ENCODE data around the gene SLC39A10.

SLC39A10 gene

GRCh38 chr2:195711478-195711877, 54.5 kb downstream of the SLC39A10 start:
- H3K4me3 ChIP-seq (ENCODE audit: low read depth, low read length), result no peak overlapping the region
- no peak for DNase-seq (ENCODE audit: low read depth, low spot score)

GRCh38 chr2:195716466-195716865, 59.4 kb downstream of the SLC39A10 start:
- no peak overlapping the region for H3K4me3 ChIP-seq (ENCODE audit: low read depth, low read length)
- DNase-seq (ENCODE audit: low read depth, low spot score), result no peak
- no peak for TF ChIP-seq CTCF (IDR thresholded peaks at IDR 0.05; ENCODE audit: low read depth, low read length)
- in situ Hi-C loops (cut with HindIII; ENCODE audit: low sequenced_read_pairs), result no loop called here

More at GRCh38 chr2:195711478-195711877, 54.5 kb downstream of the SLC39A10 start:
- in situ Hi-C loops (cut with HindIII; ENCODE audit: low sequenced_read_pairs), result no loop called here
- TF ChIP-seq CTCF (IDR thresholded peaks at IDR 0.05; ENCODE audit: low read depth, low read length), result no peak

GRCh38 chr2:195721042-195721441, 64.0 kb downstream of the SLC39A10 start:
- no peak overlapping the region for H3K4me3 ChIP-seq (ENCODE audit: low read depth, low read length)
- in situ Hi-C loops (cut with HindIII; ENCODE audit: low sequenced_read_pairs), result no loop called here
- TF ChIP-seq CTCF (IDR thresholded peaks at IDR 0.05; ENCODE audit: low read depth, low read length), result no peak
- no peak for DNase-seq (ENCODE audit: low read depth, low spot score)

GRCh38 chr2:195722075-195722474, 65.0 kb downstream of the SLC39A10 start:
- no peak for TF ChIP-seq CTCF (IDR thresholded peaks at IDR 0.05; ENCODE audit: low read depth, low read length)
- H3K4me3 ChIP-seq (ENCODE audit: low read depth, low read length), result no peak overlapping the region
- DNase-seq (ENCODE audit: low read depth, low spot score), result no peak
- in situ Hi-C loops (cut with HindIII; ENCODE audit: low sequenced_read_pairs), result no loop called here

GRCh38 chr2:195727106-195727505, 70.1 kb downstream of the SLC39A10 start:
- no peak overlapping the region for H3K4me3 ChIP-seq (ENCODE audit: low read depth, low read length)
- TF ChIP-seq CTCF (IDR thresholded peaks at IDR 0.05; ENCODE audit: low read depth, low read length), result no peak
- no peak for DNase-seq (ENCODE audit: low read depth, low spot score)
- in situ Hi-C loops (cut with HindIII; ENCODE audit: low sequenced_read_pairs), result no loop called here

- TF ChIP-seq CTCF (IDR thresholded peaks at IDR 0.05; ENCODE audit: low read depth, low read length), result no peak
- in situ Hi-C loops (cut with HindIII; ENCODE audit: low sequenced_read_pairs), result no loop called here
- H3K4me3 ChIP-seq (ENCODE audit: low read depth, low read length), result no peak overlapping the region
- DNase-seq (ENCODE audit: low read depth, low spot score), result no peak
Measured at GRCh38 chr2:195730912-195731311, 73.9 kb downstream of the SLC39A10 start.

GRCh38 chr2:195732574-195732973, 75.5 kb downstream of the SLC39A10 start:
- no peak overlapping the region for H3K4me3 ChIP-seq (ENCODE audit: low read depth, low read length)
- in situ Hi-C loops (cut with HindIII; ENCODE audit: low sequenced_read_pairs), result no loop called here
- DNase-seq (ENCODE audit: low read depth, low spot score), result no peak
- TF ChIP-seq CTCF (IDR thresholded peaks at IDR 0.05; ENCODE audit: low read depth, low read length), result no peak

Measured in astrocyte of the spinal cord (primary cell).